Measurements from ENCODE around the gene CCDC92.
A peak's percentile ranks its signal among the peaks of the same experiment; 100 is the strongest.

The CCDC92 gene

DNA sequence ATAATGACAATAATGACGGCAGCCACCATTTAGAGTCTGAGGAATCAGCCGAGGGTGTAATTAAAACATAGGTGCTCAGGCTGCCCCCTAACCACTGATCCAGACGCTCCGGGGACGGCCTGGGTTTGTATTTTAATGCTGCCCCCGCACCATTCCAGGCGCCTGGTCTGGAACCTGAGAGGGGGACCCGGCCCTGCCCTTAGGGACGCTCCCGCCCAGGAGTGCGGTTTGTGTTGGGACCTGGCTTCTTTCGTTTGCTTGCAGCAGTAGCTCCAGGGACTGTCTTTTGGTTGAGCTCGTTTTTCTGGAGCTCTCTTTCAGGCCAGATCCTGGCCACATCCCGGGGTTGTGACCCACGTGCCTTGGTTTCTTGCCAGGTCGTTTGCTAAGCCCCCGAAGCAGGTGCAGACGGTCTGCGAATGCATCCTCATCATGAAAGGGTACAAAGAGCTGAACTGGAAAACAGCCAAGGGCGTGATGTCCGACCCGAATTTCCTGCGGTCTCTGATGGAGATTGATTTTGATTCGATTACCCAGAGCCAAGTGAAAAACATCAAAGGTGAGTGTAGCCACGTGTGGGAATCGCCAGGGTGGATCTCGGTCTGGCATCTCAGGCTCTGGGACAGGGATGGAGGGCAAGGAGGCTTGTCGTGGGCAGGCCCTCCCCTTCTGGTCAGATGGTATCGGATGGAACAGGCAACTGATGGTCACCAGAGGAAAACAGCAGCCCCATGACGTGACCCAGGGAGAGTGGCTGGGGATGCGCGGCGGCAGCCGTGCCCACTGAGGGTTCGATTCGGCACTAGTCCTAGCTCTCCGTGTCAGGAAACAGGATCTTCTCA lies 63.5 kb downstream of the CCDC92 start:
- no peak for DNase-seq (ENCODE audit: low read depth)

DNA sequence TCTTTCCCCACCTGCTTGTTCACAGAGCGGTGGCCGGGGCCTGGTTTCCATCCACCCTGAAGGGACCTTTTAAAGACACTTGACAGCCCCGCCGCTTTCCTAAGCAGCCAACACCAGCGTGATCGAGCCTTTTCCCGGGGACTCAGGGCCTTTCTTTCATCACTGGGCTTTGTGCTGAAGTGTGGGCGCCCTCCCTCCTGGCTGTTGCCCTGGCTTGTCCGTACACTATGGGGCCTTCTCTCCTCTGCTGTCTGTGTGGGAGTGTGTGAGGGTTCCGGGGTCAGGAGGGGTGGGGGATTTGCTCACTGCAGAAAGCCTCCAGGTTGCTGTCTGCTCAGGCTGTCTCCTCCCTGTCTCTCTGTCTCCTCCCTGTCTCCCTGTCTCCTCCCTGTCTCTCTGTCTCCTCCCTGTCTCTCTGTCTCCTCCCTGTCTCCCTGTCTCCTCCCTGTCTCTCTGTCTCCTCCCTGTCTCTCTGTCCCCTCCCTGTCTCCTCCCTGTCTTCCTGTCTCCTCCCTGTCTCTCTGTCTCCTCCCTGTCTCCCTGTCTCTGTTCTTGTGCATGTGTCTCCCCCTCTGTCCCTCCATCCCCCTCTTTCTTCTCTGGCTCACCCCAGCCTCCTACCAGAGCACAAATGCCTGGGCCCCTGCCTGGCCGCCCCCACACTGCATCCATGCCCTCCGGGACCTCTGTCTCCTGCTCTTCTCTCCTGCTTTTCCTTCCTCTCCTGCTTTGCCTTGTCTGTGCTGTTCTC lies 64.7 kb downstream of the CCDC92 start:
- no peak for DNase-seq (ENCODE audit: low read depth)

DNA sequence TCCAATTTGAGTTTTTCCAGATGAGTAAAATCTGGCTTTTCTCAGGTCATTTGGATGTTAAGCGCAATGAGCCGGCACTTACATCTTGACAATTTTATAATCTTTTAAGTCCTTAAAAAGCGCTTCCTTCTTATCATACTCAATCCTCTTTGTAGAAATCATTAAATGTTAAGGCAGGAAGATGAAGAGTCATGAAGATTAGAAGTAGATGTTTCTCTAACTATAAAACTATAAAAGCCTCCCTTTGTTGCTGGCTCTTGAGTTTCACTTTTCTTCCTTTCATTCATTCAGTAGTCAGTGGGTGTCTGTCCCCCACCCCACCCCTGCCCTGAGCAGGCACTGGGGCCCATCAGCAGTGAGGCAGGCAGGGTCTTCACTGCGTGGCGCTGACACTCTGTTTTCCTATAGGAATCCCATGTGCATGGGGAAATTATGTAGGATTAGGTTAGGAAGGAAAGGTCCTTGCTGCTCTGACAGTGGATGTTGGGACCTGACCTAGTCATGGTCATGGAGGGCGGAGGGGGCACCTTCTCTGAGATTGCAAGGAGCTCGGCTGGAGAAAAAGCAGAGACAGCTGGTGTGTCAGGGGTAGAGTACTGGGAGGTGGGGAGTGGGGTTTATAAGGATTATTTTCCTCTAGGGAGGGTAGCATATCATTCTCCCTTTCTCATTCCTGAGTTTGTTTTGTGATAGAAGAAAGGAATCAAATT lies 65.8 kb downstream of the CCDC92 start:
- DNase-seq (ENCODE audit: low read depth): no peak

DNA sequence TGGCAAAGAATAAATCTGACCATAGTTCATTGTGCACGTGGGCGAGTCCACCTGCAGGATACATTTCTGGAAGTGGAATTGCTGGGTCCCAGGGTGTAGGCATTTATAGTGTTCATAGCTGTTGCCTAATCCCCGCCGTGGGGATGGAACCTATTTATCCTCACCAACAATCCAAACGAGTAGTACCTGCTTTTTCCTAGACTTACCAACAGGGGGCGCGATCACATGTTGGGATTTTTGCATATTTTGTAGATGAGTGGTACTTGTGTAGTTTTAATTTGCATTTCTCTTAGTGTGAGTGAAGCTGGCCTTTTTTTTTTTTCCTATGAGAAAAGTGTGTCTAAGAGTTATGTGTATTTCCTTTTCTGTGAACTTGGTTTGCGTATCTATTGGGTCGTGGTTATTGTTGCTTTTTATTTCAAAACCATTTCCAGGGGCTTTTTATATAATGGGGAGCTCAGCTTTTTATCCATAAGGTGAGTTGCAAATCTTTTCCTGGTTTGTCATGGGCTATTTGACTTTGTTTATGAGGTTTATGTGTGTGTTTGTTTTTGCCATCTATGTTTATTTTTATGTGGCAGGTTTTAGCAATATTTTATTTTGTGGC lies 67.2 kb downstream of the CCDC92 start:
- peak; percentile 42 for DNase-seq (ENCODE audit: low read depth)

DNA sequence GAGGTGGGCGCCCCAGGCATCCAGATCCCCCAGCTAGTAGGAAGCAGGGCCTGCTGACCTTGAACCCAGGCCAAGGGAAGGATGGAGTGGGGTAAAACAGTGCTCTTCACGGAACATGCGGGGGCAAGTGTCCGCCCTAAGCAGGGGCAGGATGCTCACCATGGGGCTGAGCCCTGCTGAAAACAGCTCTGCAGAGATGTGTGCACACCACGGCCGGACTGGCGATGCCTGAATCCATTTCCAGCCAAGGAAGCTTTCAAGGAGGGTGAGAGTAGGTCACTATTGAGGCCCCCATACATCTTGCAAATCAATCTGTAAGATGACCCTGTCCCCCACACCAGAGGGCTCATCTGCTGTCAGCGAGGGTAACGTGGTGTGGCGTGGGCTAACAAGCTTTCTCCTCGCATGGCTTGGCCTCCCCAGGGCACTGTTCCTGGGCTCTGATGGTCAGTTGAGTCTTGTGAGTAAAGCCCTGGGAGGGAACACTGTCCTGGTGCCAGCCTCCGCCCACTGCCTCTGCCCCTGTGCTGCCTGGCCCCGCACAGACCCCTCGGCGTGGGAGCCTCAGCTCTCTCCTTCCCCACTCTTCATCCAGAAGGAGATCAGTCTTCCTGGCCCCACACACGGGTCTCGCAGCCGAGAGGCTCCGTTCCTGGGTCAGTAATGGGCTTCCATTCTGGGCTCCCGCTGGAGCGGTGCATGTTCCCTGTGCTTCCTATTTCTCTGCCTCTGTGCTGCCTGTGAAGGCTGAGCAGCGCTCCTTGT lies 69.1 kb downstream of the CCDC92 start:
- DNase-seq (ENCODE audit: low read depth): no peak

DNA sequence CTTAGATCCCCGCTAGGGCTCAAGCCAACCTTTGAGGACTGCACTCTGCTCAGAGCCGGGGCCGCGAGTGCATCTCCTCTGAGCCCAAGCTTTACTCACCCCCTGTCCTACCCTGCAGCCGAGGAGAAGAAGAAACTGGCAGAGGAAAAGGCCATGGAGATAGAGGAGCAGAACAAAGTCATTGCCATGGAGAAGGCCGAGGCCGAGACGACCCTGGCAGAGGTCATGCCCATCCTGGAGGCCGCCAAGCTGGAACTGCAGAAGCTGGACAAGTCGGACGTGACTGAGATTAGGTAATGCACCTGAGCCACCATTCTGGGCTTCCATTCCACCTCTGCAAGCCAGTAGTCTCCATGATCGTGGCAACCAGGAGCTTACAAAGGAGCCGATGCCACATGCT lies 69.8 kb downstream of the CCDC92 start:
- no peak for DNase-seq (ENCODE audit: low read depth)

DNA sequence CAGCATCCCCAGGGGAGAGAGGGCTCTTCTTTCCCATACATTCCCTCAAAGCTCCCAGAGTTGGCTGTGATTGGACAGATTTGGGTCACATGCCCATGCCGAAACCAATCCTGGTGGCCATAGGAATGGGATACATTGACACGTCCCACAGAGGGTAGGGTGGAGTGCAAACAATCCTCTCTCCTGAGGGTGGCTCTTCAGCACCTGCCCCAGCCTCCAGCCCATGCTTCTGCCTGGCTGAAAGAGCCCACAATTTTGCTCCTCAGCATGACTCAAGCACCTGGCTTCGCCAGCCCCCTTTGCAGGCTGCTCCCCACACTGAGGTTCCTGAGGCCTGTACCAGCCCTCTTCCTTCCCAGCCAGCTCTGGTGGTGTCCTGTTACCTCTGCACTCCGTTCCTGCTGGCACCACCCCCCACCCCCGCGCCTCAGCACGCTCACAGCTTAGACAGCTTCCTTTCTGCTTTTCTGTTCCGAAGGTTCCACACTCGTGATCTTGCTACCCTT lies 71.7 kb downstream of the CCDC92 start:
- no peak for DNase-seq (ENCODE audit: low read depth)

DNA sequence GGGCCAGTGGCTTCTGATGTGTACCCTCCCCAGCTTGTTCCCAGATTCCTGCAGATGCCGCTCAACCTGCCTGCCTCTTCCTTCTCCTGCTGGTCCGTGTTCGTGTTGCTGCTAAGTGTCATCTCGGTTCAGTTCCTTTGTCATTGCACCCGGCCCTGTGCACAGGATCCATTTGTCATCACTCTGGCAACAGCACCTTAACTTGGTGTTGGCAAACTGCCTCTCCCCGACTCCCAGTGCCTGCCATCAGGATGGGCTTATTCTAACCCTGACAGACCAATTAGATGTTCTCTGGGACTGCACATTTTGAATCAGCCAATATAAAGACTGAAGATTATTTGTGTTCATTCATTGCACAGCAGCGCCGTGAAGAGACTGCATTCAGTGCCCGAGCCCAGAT lies 73.3 kb downstream of the CCDC92 start:
- no peak for DNase-seq (ENCODE audit: low read depth)

DNA sequence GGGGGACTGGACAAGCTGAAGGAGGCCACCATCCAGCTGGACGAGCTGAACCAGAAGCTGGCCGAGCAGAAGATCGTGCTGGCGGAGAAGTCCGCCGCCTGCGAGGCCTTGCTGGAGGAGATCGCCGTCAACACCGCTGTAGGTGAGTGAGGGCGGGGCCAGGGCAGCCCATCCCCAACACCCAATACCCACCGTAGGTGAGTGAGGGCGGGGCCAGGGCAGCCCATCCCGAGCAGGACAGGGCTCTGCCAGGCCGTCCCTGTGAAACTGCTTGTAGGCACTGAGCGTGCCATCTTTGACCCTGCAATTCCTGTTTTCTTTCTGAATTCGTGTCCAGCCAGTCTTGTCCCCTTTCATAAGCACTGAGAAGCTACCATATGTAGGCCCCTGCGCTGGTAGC lies 74.0 kb downstream of the CCDC92 start:
- no peak for DNase-seq (ENCODE audit: low read depth)

DNA sequence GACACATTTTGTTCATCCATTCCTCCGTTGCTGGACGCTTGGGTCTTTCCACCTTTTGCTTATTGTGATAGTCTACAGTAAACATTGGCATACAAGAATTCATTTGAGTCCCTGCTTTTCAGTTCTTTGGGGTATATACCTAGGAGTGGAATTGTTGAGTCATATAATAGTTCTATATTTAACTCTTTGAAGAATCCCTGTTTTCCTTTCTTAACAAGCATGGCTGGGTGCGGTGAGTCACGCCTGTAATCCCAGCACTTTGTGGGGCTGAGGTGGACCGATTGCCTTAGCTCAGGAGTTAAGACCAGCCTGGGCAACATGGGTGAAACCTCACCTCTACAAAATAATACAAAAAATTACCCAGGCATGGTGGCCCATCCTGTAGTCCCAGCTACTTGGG lies 75.4 kb downstream of the CCDC92 start:
- DNase-seq (ENCODE audit: low read depth): no peak

DNA sequence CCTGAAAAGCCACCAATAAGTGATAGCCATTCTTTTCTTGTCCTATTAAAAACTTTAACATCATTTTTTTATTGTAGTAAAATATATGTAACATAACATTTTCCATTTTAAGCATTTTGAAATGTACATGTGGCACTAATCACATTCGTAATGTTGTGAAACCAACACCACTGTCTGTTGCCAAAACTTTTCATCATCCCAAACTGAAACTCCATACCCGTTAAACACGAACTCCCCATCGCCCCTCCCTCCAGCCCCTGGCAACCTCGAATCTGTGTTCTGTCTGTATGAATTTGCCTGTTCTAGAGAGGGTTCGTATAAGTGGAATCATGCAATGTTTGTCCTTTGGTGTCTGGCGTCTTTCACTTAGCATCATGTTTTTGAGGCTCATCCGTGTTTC lies 75.9 kb downstream of the CCDC92 start:
- DNase-seq (ENCODE audit: low read depth): no peak

DNA sequence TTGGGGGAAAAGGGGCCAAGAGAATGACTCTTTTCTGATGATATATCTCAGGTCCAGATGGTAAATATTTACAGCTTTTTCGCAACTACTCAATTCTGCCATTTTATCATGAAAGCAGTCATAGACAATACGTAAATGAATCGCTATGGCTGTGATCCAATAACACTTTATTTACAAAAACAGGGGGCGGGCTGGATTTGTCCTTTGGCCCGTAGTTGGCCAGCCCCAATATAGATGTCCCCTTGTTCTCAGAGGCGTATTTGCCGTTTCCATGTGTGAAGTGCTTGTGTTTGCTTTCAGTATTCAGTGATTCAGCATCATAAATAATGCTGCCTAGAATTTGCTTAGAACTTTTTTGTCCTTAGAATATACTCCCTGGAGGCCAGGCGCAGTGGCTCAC lies 77.2 kb downstream of the CCDC92 start:
- DNase-seq (ENCODE audit: low read depth): no peak

DNA sequence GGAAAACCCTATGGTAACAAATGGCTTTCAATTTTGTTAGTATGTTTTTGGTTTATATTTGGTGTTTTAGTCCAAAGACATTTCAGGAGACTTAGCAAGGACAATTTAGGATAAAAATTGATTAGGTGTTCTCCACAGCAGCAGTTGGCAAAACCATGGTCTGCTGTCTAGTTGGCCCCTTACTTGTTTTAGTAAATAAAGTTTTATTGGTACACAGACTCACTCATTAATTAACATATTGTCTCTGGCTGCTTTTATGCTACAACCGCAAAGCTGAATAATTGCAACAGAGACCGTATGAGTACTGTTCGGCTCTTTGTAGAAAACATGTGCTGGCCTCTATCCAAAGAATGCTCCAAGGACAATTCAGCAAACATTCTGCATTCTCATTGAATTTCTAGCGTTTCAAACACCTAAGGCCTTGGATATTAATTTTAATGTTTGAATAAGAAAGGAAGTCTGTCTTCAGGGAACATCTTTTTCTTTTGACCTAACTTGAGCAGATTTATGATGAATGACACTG lies 77.7 kb downstream of the CCDC92 start:
- DNase-seq (ENCODE audit: low read depth): no peak

DNA sequence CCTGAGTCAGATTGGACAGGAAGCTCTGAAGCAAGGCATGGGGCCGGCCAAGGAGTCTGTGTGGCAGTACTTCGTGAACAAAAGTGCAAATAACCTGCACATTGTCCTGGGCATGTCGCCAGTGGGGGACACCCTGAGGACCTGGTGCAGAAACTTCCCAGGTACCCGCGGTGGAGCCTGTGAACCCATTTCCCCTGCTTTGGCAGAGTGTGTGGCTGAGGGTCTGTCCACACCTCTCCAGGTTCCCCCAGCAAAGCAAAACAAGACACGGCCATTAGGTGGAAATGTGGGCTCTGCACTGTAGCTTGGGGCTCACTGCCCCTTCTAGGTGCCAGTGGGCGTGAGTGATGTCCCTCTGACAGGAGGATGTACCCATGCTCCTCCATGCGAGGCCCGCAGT lies 79.4 kb downstream of the CCDC92 start:
- no peak for DNase-seq (ENCODE audit: low read depth)

DNA sequence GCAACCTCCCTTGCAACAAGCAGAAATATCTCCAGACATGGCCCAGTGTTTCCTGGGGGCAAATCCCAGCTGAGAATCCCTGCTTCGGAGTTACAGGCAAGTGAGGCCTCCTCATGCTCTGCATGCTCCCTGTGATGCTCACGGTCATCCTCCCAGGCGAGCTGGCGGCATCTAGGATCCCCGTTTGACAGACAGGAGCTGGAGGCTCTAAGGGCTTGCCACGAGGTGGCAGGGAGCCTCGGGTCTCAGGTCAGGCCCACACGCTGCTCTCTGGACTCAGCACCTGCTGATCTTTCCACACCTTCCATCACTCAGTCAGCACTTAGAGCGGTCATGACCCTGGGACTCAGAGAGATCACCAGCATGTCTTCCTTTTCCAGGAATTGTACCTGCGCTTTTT lies 79.8 kb downstream of the CCDC92 start:
- DNase-seq (ENCODE audit: low read depth): no peak

DNA sequence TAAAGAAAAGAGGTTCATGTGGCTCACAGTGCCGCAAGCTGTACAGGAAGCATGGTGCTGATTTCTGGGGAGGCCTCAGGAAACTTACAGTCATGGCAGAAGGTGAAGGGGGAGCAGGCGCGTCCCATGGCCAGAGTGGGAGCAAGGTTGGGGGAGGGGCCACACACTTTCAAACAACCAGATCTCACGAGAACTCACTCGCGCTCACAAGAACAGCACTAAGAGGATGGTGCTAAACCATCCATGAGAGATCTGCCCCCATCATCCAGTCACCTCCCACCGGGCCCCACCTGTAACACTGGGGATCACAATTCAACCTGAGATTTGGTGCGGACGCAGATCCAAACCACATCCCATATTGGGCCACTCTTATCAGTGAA lies 80.5 kb downstream of the CCDC92 start:
- DNase-seq (ENCODE audit: low read depth): no peak

DNA sequence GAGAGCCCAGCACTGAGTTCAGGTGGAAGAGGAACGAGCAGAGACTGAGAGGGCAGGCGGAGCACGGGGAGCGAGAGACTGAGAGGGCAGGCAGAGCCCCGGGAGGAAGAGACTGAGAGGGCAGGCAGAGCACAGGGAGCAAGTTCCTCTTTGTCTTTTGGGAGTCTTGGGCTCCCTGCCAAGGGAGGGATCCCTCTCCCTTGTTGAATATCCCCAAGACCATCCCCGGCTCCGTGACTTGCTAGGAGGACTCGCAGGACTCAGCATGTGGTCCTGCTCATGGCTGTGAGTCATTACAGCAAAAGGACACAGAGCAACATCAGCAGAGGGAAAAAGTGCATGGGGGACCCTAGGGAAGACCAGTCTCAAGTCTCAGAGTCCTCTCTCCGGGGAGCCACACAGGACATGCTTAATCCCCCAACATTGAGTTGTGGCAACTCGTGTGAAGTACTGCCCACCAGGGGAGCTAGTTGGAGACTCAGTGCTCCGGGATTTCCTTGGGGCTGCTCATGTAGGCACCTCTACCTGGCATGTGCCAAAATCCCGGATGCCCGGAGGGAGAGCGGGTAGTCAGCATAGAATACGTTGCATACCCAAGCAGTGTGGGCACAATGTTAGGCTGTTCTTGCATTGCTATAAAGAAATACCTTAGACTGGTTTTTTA lies 81.0 kb downstream of the CCDC92 start:
- DNase-seq (ENCODE audit: low read depth): no peak

DNA sequence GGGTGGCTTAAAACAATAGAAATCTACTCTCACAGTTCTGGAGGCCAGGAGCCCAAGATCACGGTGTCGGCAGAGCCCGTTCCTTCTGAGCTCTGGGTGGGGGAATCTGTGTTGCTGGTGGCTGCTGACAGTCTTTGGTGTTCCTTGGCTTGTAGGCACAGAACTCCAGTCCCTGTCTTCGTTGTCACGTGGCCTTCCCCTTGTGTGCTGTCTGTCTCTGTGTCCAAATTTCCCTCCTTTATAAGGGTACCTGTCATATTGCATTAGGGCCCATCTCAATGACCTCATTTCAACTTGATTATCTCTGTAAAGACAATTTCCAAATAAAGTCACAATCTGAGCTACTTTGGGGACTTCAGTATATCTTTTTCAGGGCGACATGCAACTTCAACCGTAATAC lies 81.6 kb downstream of the CCDC92 start:
- DNase-seq (ENCODE audit: low read depth): no peak

DNA sequence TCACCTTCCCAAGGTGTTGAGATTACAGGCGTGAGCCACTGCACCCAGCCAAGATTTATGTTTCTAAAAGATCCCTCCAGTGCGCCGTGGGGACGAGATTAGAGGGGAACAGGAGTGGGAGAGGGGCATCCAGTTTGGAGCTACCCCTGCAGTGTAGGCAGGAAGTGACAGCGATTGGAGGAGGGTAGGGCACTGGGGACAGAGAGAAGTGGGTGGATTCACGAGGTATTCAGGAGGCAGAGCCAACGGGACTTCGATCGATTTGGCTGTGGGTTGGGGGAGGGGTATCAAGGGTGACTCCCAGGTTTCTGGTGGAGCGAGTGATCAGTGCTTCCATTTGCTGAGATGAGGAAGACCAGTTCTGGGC lies 82.1 kb downstream of the CCDC92 start:
- no peak for DNase-seq (ENCODE audit: low read depth)

DNA sequence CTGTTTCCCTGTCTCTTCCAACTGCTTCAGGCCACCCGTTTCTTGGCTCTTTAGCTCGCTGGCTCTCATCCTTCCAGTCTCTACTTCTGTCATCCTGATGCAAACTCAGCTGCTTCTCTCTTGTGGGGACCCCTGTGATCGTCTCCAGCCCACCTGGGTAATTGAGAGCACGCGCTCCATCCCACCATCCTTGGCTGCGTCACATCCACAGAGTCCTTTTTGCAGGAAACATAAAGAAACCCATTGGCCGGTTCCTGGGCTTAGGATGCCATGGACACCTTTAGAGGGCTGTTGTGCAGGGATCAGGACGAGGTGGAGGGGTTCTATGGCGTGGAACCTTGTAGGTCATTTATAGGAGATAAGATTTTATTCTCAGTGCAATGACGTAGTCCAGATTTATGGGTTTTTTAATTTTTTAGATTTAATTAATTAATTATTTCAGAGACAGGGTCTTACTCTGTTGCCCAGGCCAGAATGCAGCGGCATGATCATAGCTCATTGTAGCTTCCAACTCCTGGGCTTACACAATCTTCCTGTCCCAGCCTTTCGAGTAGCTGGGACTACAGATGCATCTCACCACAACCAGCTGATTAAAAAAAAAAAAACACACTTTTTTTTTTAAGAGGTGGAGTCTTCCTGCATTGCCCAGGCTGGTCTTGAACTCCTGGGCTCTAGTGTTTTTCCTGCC lies 82.6 kb downstream of the CCDC92 start:
- no peak for DNase-seq (ENCODE audit: low read depth)
